Type B pancreatic cell (in vitro differentiated cells): ENCODE results near the gene ANKRD60. TPM values are rescaled to one million over a fixed set of nuclear protein-coding genes. Genes with fewer than 3 reads are reported as not detected.
A peak's percentile ranks its signal among the peaks of the same experiment; 100 is the strongest.

Experiments
- DNase-seq: peaks from one replicate; pipeline ENCODE4 v3.0.0; 2021; ENCODE audit warnings: mixed read lengths; ENCODE audit not compliant: unreplicated experiment; ENCODE audit errors: extremely low spot score
- H3K27ac Mint-ChIP-seq: 2 replicates; pipeline ENCODE4 v1.8.0; 2021; ENCODE audit warnings: mild to moderate bottlenecking, mixed read lengths
- H3K27me3 Mint-ChIP-seq: 2 replicates; pipeline ENCODE4 v1.8.0; 2021; ENCODE audit warnings: mixed read lengths
- H3K36me3 Mint-ChIP-seq: 2 replicates; pipeline ENCODE4 v1.8.0; 2021; ENCODE audit warnings: mixed read lengths
- H3K4me1 Mint-ChIP-seq: one replicate; pipeline ENCODE4 v1.8.0; 2021; ENCODE audit warnings: mixed read lengths; ENCODE audit not compliant: unreplicated experiment
- H3K4me3 Mint-ChIP-seq: 2 replicates; pipeline ENCODE4 v1.8.0; 2021; ENCODE audit warnings: mild to moderate bottlenecking, mixed read lengths
- H3K9me3 Mint-ChIP-seq: 2 replicates; pipeline ENCODE4 v1.8.0; 2021; ENCODE audit warnings: mixed read lengths
- long read RNA-seq: library from polyadenylated mRNA; unstranded; transcript quantifications from one replicate; pipeline ENCODE4 v2.0.0, GENCODE V29; 2020
- total RNA-seq: library from RNA; stranded (reverse); gene quantifications from 2 replicates; pipeline ENCODE4 v1.2.1, GENCODE V29; 2021; ENCODE audit warnings: low replicate concordance
- TF ChIP-seq, protein P1 (sequence below): fragments of 200-600 bp; sonication (generic); conservative IDR thresholded peaks from 2 replicates; pipeline ENCODE4 v1.5.0; 2021; ENCODE audit warnings: antibody characterized with exemption, mild to moderate bottlenecking

The ANKRD60 gene, protein sequence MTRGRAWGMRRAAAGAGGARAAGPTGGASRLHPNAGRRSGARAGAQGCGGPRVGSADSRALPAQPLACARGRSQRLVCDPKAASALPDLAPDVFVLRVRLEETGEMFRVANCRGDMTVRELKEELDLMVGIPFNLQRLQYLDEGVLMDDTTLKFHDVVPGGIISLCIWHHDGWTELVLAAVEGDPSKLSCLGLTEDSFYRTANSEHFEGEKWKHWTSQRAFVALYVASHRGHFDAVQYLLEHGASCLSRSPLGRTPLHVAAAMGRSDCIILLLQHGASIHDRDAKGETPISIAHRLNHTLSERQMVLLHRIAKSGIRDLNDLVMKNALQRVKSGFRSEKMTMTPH
- not detected in 2 replicates for total RNA-seq
- long read RNA-seq, result 0 reads

- Mint-ChIP-seq H3K27me3 (peaks cover 74% of the 10 kb centered on the region), H3K4me1 (peaks cover 9% of the 10 kb centered on the region), H3K36me3 (peaks cover 9% of the 10 kb centered on the region), H3K4me3 (peak within 1 kb of the TSS; percentile 80), H3K27ac (no peak within 1 kb of the TSS), H3K9me3 (no peaks in the 10 kb centered on the region)
- TF ChIP-seq, protein P1, sequence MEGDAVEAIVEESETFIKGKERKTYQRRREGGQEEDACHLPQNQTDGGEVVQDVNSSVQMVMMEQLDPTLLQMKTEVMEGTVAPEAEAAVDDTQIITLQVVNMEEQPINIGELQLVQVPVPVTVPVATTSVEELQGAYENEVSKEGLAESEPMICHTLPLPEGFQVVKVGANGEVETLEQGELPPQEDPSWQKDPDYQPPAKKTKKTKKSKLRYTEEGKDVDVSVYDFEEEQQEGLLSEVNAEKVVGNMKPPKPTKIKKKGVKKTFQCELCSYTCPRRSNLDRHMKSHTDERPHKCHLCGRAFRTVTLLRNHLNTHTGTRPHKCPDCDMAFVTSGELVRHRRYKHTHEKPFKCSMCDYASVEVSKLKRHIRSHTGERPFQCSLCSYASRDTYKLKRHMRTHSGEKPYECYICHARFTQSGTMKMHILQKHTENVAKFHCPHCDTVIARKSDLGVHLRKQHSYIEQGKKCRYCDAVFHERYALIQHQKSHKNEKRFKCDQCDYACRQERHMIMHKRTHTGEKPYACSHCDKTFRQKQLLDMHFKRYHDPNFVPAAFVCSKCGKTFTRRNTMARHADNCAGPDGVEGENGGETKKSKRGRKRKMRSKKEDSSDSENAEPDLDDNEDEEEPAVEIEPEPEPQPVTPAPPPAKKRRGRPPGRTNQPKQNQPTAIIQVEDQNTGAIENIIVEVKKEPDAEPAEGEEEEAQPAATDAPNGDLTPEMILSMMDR, result no peak
- no peak for DNase-seq
Measured at GRCh38 chr20:58228484-58229197, at the start of gene ANKRD60. TSS of gene ANKRD60 (minus strand) at chr20:58228653. CDS start at chr20:58228653, 0 bp downstream.

DNA sequence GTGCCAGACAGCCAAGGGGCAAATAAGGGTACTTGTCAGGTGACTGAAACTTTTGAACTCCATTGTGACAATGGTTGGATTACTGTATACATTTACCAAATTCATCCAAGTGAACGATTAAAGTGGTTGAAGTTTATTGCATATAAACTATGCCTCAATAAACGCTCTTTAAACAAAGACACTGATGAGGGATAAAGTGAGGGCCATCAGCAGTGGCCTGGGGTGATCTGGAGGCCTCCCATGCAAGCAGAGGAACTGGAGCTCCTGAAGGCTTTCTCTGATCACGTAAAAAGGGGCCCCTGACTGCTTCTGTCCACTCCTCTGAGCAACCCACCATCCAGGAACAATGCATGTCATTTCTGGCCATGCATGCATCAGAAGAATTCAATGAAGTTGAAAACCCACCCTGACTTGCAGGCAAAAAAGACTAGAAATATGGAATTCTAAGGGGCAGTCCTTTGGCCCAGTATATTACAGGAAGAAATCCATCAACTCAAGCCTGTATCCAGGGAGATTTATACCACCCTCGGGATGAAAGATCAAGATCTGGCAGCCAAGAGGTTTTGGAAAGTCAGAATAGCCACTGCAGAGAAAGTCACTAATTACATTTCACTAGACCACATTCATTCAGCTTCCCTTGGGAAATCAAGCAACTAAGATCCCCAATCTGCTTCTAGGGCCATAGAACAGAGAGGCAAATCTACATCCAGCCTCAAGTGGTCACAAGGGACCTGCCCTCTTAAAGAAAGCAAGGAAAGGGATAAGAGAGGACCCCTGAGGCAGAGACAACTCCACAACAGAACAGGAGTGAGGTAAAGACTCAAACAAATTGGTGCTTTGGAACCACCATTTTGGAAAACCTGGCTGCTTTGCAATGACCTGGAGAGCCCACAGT lies 49.4 kb upstream of the ANKRD60 start:
- H3K36me3 Mint-ChIP-seq, result no peaks in the 10 kb centered on the region

DNA sequence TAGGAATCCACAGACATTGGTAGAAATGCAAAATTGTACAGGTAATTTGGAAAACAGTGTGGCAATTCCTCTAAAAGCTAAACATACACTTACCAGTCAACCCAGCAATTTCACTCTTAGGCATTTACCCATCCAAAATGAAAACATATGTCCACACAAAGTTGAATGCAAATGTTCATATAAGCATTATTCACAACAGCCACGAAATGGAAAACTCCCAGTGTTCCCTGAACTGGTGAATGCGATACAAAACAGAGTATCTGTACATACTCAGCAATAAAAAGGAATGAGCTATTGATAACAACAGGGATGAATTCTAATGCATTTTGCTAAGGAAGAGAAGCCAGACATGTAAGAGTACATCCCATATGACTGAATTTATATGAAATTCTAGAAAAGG lies 48.7 kb upstream of the ANKRD60 start:
- Mint-ChIP-seq H3K36me3 (no peaks in the 10 kb centered on the region), H3K4me3 (no peak overlapping the region), H3K4me1 (peaks cover 14% of the 10 kb centered on the region), H3K27ac (no peak overlapping the region), H3K9me3 (peaks cover 7% of the 10 kb centered on the region), H3K27me3 (no peaks in the 10 kb centered on the region)
- DNase-seq, result no peak
- TF ChIP-seq, protein P1, result no peak

More for the DNA sequence above, 49.4 kb upstream of the ANKRD60 start:
- Mint-ChIP-seq H3K9me3 (peaks cover 7% of the 10 kb centered on the region), H3K27me3 (no peaks in the 10 kb centered on the region), H3K4me3 (no peak overlapping the region), H3K27ac (no peak overlapping the region), H3K4me1 (peaks cover 14% of the 10 kb centered on the region)
- TF ChIP-seq, protein P1, result no peak
- DNase-seq, result no peak

GRCh38 chr20:58274384-58274783 lies 45.9 kb upstream of the ANKRD60 start:
- Mint-ChIP-seq H3K9me3 (peaks cover 7% of the 10 kb centered on the region), H3K27me3 (no peaks in the 10 kb centered on the region), H3K27ac (no peak overlapping the region), H3K4me3 (no peak overlapping the region), H3K4me1 (peaks cover 14% of the 10 kb centered on the region), H3K36me3 (peaks cover 6% of the 10 kb centered on the region)
- no peak for DNase-seq
- TF ChIP-seq, protein P1, result no peak

DNA sequence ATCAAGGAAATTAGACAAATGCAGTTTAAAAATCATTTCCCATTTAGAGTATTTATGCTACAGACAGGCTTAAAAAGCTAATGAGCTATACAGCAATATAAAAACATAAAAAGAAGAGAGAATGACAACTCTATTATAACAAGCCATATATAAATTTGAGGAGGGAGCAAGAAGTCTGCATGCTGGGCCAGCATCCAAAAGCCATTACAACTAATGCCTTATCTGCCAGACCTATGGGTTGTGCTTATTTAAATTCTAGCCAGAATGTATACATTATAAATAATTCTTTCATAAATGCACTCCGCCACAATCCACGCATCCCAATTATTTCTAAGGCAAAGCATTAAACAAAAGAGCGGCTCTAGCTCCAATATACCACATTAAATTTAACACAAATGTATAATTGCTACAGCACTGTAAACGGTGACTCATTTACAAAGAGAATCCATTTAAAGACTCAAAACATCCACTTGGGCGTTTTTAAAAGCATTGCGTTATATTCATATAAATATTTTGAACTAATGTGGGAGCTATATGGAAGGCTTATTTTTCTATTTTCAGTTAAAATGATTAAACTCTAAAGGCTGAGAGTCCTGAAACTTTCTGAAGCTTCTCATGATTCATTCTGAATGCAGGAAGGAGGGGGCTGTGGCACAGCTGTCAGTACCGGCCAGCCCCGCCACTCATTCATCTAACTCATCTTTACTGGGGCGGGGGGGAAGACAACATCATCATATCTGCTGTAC lies 43.3 kb upstream of the ANKRD60 start:
- peaks cover 17% of the 10 kb centered on the region for H3K36me3 Mint-ChIP-seq
- no peak overlapping the region for H3K27ac Mint-ChIP-seq
- no peak overlapping the region for H3K4me3 Mint-ChIP-seq
- no peak for DNase-seq
- peaks cover 12% of the 10 kb centered on the region for H3K4me1 Mint-ChIP-seq
- TF ChIP-seq, protein P1, result no peak
- H3K27me3 Mint-ChIP-seq, result no peaks in the 10 kb centered on the region
- H3K9me3 Mint-ChIP-seq, result peaks cover 7% of the 10 kb centered on the region
